Measurements from ENCODE around the gene TMEM248.
A peak's percentile ranks its signal among the peaks of the same experiment; 100 is the strongest.
"Not testable (repeated sequence)": the region's sequence is repeated elsewhere in the genome, so short reads cannot be mapped to it uniquely, and the experiment has no call there.

TMEM248 gene

DNA sequence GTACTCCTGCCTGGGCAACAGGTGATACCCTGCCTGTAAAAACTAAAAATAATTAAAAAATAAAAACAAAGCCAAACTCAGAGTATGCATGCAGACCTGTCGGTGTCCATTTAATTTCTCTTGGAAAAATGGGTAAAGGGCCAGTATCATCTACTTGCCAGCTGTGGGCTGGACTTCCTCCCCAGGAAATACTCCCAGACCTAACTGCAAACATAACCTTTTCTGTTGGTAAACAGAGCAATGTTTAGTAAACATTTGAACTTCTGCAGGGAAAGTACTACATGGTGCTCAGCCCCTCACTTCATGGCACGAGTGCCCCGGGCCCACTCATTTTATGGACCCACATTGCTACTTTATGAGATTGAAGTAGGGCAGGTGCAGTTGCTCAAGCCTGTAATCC is 10.2 kb upstream of the TMEM248 start:
- DNase-seq: no peak

GRCh38 chr7:66911191-66911590 is 9.8 kb upstream of the TMEM248 start:
- not testable (repeated sequence) for DNase-seq

DNA sequence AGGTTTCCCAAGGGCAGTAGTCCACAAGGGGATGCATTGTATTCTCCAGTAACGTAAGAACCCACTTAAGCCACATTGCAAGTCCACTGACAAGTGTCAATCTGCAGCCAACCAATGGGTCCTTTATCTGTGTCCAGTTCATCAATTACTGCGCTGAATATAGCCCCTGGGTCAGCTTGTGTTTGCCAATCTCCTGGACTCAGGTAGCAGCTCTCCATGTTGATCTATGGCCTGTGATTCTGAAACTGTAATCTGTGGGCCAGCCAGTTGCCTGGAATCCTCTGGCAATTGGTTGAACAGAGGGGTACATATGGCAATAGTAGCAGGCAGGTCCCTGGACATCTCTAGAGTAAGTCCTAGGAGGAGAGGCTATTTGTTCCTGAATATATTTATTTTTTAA is 8.8 kb upstream of the TMEM248 start:
- no peak for DNase-seq

DNA sequence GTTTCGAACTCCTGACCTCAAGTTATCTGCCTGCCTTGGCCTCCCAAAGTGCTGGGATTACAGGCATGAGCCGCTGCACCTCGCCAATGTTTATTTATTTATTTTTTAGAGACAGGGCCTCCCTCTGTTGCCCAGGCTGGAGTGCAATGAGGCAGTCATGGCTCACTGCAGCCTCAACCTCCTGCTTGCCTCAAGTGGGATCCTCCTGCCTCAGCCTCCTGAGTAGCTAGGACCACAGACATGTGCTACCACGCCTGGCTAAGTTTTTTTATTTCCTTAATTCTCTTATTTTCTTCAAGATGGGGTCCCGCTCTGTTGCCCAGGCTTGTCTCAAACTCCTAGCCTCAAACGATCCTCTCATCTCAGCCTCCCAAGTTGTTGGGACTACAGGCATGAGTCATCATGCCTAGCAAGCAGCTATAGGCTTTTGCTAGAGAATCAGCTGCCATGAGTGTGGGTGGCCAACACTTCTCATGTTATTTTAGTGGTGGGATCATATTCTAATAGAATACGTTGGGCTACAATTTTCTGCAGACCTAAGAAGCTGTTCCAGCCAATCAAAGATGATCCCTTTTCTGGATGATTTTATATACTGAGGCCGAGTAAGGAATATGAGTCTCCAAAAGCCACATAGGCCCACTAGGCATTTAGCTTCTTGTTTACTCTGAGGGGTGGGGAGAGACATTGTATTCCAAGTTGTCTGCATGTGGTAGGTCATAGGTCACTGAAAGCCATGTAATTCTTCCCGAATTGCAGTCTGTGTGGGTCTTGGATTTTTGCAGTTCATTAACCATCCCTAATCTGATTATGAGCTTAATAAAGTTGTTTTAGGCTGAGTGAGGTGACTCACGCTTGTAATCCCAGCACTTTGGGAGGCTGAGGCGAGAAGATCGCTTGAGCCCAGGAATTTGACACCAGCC is 7.6 kb upstream of the TMEM248 start:
- no peak for DNase-seq

DNA sequence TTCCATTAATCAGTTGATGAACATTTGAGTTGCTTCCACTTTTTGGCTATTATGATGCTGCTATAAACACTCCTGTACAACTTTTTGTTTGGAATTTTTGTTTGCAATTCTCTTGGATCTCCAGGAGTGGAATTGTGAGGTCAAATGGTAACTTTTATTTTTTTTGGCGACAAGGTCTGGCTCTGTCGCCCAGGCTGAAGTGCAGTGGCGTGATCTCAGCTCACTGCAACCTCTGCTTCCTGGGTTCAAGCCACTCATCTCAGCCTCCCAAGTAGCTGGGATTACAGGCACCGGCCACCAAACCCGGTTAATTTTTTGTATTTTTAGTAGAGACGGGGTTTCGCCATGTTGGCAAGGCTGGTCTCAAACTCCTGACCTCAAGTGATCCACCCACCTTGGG is 3.1 kb upstream of the TMEM248 start:
- DNase-seq: not testable (repeated sequence)

DNA sequence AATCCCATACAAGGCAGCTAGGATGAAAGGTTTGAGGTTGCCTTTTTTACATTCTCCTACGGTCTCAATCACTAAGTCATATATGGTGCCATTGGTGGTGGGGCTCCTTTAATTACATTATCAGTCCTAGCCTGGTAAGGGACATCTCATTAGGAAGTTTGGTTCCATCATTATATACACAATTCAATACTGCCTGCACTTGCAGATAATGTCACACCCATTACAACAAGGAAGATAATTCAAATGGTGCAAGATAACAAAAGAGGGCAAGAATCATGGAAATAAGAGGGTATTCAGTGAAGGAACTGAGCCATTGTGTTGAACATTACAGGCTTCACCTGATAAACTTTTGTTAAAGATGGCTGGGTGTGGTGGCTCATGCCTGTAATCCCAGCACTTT is 1.7 kb upstream of the TMEM248 start:
- DNase-seq: no peak

DNA sequence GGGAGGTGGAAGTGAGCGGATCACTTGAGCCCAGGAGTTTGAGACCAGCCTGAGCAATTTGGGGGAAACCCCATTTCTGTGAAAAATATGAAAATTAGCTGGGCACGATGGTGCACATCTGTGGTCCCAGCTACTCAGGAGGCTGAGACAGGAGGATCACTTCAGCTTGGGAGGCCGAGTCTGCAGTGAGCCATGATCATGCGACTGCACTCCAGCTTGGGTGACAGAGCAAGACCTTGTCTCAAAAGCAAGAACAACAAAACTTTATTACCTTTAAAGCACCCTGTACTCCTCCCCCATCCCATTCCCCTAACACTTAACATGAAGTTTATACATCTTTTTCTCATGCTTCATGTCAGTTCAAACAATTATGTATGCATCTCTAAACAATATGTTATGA is 1.3 kb upstream of the TMEM248 start:
- DNase-seq: no peak

DNA sequence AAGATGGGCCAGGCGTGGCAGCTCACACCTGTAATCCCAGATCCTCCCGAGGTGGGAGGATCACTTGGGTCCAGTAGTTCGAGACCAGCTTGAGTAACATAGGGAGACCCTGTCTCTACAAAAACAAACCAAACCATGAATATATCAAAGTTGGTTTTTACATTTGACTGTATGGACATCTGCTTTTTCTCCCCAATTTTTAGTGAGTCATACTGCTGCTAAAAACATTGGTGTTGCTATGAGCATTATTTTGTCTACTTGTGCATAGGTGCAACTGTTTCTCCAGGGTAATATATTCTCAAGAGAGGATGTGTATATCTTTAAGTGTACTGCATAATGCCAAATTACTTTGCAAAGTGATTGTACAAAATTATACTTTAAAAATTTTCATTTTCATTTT is 769 bp upstream of the TMEM248 start:
- DNase-seq: no peak

- peak; percentile 13 for DNase-seq
Observed at GRCh38 chr7:66921396-66921917, 432 bp downstream of the TMEM248 start.

GRCh38 chr7:66921918-66922486 is 977 bp downstream of the TMEM248 start:
- peak; percentile 24 for DNase-seq

DNA sequence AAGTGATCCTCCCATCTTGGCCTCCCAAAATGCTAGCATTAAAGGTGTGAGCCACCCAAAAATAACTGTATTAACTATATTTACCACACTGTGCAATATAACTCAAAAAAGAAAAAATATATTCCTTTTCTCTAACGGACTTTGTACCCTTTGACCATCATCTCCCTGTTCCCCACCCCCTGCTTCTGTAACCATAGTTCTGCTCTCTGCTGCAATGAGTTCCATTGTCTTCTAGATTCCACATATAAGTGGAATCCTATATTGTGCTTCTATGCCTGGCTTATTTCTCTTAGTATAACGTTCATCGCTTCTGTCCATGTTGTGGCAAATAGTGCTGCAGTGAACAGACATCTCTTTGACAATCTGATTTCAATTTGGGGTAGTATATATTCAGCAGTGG is 4.2 kb downstream of the TMEM248 start:
- no peak for DNase-seq

DNA sequence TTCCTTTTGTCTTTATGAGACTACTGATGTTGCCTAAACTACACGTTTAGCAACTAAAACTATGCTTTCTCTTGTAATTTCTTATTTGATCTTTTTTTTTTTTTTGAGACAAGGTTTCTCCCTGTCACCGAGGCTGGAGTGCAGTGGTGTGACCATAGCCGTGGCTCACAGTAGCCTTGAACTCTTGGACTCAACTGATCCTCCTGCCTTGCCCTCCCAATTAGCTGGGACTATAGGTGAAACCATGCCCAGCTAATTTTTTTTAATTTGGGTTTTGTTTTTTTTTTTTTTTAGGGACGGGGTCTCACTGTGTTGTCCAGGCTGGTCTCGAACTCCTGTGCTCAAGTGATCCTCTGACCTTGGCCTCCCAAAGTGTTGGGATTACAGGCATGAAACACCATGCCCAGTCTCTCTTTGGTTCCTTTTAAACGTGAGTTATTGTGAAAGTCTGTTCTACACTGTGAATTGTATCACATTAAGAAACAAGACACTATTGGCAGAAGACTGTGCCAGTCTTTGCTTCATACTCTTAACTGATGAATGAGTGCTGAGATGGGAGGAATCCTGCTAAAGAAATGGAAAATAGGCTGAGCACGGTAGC is 6.4 kb downstream of the TMEM248 start:
- DNase-seq: no peak

DNA sequence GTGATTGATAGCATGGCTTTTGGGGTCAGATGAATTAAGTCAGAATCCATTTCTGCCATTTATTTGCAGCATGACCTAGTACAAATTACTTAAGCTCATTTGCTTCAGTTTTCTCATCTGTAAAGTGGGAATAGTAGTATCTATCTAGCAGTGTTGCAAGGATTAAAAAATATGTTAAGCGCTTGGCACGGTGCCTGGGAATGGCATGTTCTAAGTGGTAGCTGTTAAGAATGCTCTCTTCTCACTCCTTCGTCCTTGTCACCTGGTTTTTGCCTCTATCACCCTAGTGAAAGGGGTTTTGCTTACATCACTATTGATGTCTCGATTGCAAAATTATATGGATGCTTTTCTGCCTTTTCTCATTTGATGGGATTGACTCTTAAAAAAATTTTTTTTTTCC is 7.4 kb downstream of the TMEM248 start:
- DNase-seq: no peak

- DNase-seq: no peak
Observed at GRCh38 chr7:66929165-66929564, 8.1 kb downstream of the TMEM248 start.

DNA sequence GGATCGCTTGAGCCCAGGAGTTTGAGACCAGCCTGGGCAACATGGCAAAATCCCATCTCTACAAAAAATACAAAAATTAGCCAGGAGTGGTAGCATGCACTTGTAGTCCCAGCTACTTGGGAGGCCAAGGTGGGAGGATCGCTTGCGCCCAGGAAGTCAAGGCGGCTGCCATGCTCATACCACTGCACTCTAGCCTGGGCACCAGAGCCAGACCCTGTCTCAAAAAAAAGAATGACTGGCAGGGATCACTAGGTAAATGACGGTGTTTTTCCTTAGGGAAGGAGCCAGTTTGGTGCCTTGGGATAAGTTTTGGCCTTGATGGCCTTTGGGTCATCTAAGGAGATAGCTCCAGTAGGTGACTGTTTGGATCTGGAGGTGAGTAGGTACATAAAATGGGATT is 8.9 kb downstream of the TMEM248 start:
- no peak for DNase-seq

DNA sequence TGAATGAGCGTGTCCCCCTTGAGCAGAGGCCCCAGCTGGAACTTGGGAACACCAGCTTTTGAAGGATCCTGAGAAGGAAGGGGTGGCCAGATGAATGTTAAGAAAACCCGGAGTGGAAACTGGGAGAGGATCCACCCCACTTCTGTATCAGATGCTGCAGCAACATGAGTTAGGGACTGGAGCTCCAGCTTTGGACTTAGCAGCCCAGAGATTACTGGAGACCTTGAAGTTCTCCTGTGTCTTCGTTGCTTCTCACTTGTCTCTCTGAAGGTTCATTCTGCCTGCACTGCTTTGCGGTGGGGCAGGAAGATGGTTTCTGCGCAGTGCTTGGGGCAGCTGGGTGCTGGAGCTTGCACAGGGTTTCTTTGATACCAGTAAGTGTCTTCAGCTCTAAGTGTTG is 9.3 kb downstream of the TMEM248 start:
- no peak for DNase-seq

GRCh38 chr7:66933469-66933868 is 12.4 kb downstream of the TMEM248 start:
- no peak for DNase-seq

GRCh38 chr7:66937940-66938339 is 16.9 kb downstream of the TMEM248 start:
- no peak for DNase-seq

GRCh38 chr7:66939325-66939724 is 18.3 kb downstream of the TMEM248 start:
- DNase-seq: no peak

- no peak for DNase-seq
Observed at GRCh38 chr7:66946545-66946944, 25.5 kb downstream of the TMEM248 start.

GRCh38 chr7:66948480-66949109 is 27.6 kb downstream of the TMEM248 start:
- no peak for DNase-seq

GRCh38 chr7:66950311-66950710 is 29.3 kb downstream of the TMEM248 start:
- DNase-seq: no peak

GRCh38 chr7:66950763-66951162 is 29.7 kb downstream of the TMEM248 start:
- no peak for DNase-seq
